C1 segment of cervical spinal cord (tissue), 14 donors: Measurements from ENCODE around the gene SLC22A7.
"Not testable (repeated sequence)": the region's sequence is repeated elsewhere in the genome, so short reads cannot be mapped to it uniquely, and the experiment has no call there.

Experiments
- DNase-seq, 14 donors: peaks; one replicate each; lab custom pipeline; 2025; lab: John Stamatoyannopoulos, UW

The SLC22A7 gene

DNA sequence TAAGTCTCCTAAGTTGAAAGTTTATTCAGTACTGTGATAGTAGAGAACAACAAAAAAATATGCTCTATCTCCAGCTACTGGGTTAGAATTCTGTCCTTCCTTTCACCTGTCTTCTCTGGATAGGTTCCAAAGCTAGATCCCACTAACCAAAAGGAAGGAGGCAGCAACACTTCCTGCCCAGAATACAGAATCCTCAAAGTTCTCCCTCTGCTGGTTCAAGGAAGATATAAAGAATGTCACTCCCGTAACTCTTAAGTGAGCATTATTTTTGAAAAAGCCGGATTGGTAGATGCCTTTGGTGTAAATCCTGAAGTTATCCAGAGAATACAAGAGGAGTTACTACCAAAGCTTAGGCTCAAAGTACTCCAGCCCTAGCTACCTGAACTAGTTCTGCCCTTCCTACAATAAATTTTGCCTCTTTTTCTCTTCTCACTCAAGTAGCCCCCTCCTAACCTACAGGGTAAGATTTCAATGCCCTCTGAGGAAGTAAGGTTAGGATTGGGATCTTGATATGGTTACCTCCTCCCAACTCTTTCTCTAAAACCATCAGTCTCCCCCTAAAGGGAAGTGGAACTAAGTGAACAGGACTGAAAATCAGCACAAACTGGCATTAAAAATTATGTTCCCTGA lies 36.5 kb downstream of the SLC22A7 start:
- peak in 1 of 14 donors; percentile 2 for DNase-seq

- no peak for DNase-seq
These were observed 37.4 kb downstream of the SLC22A7 start for GRCh38 chr6:43335469-43335868.

DNA sequence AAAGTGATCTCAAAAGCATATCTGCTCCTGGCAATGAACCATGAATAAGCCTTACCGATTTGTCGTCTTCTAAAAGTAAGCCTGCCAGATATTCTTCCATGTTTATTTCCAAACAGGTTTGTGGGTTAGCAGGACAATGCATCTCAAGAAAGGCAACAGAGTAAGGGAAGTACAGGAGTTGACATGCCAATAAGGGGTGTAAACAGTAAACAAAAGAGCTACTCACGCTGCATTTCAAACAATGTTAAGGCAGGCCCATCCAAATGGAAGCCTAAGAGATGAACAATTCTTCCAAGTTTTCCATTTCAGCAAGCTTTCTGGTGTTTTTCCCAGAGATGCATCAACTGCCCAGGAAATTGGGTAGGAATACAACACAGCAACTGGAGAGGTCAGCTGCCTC lies 38.3 kb downstream of the SLC22A7 start:
- no peak for DNase-seq

- no peak for DNase-seq
These were observed 40.2 kb downstream of the SLC22A7 start for GRCh38 chr6:43338243-43338642.

GRCh38 chr6:43339168-43339567 lies 41.1 kb downstream of the SLC22A7 start:
- DNase-seq, result no peak

- DNase-seq, result not testable (repeated sequence)
These were observed 48.2 kb downstream of the SLC22A7 start for GRCh38 chr6:43346243-43346642.

DNA sequence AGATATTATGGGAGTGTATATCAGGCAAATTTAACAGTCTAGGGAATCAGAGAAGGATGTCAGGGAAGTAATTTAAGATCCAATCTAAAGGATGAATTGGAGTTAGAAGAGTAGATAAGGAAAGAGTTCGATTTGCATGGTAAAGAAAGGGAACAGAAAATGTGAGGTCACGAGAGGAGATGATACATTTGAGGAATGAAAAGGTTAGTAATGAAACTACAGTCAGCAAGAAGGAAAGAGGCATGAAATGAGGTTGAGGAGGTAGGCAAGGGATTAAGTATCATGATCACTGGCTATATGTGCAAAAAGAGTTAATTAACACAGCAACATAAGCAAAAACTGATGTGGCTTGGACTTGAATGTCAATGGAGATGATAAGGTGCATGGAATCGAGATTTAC lies 49.0 kb downstream of the SLC22A7 start:
- no peak for DNase-seq

DNA sequence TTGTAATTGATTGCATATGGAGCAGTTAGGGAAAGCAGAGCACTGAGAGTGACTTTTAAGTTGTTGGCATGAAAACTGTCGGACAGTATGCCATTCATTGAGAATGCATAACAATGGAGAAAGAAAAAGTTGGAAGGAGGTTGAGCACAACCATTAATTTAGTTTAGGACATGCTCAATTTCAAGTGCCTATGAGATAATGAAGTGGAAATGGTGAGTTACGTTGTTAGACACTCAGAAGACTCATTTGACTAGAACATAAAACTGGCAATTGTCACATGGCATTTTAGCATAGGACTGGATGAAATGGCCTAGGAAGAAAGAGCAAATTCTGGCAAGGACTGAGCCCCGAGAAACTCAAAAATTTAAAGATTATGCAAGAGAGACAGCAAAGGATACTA lies 49.4 kb downstream of the SLC22A7 start:
- DNase-seq, result no peak

GRCh38 chr6:43351951-43352350 lies 53.9 kb downstream of the SLC22A7 start:
- DNase-seq, result not testable (repeated sequence)
